ENCODE results near the gene RBM39. TPM values are rescaled to one million over a fixed set of nuclear protein-coding genes. Genes with fewer than 3 reads are reported as not detected.

RBM39 gene
- total and polyA plus RNA-seq, 2 of the 13 experiments (the other 11 are each of a cell fraction or from before 2014, with no cell fraction given) = 788 to 920 TPM

DNA sequence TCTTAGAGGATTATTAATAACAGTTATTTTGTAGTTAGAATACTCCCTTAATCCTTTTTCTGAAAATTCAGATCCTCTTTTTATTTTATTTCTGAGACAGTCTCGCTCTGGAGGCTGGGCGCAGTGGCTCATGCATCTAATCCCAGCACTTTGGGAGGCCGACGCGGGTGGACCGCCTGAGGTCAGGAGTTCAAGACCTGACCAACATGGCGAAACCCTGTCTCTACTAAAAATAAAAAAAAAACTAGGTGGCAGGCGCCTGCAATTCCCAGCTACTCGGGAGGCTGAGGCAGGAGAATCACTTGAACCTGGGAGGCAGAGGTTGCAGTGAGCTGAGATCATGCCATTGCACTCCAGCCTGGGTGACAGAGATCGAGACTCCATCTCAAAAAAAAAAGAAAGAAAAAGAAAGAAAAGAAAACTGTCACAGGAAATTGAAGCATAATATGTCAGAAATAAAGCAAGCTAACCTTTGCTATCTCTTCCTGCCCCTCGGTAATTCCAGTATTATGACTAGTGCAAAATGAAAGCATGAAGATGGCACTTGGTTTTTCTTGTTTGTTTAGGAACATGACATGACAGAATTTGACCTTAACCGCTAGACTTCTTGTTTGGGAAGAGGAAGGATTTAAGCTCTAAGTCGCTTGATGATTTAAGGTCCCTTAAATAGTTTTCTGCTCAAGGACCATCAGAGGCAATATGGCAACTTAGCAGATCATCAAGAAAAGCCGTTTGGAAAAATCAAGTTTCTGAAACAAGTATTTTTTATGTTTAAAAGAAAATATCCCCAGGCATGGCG lies 1.8 kb upstream of the RBM39 start (continued):
- TF ChIP-seq, protein P1, sequence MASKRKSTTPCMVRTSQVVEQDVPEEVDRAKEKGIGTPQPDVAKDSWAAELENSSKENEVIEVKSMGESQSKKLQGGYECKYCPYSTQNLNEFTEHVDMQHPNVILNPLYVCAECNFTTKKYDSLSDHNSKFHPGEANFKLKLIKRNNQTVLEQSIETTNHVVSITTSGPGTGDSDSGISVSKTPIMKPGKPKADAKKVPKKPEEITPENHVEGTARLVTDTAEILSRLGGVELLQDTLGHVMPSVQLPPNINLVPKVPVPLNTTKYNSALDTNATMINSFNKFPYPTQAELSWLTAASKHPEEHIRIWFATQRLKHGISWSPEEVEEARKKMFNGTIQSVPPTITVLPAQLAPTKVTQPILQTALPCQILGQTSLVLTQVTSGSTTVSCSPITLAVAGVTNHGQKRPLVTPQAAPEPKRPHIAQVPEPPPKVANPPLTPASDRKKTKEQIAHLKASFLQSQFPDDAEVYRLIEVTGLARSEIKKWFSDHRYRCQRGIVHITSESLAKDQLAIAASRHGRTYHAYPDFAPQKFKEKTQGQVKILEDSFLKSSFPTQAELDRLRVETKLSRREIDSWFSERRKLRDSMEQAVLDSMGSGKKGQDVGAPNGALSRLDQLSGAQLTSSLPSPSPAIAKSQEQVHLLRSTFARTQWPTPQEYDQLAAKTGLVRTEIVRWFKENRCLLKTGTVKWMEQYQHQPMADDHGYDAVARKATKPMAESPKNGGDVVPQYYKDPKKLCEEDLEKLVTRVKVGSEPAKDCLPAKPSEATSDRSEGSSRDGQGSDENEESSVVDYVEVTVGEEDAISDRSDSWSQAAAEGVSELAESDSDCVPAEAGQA (IDR thresholded peaks at IDR 0.05; ENCODE audit: low read depth) = no peak
- TF ChIP-seq, protein P1 (CRISPR knock-in tag; IDR thresholded peaks at IDR 0.05; ENCODE audit: borderline replicate concordance) = 0 out of 2 replicates have a peak, but pooled peaks have one; percentile 17
- TF ChIP-seq ZNF747 (CRISPR knock-in tag; IDR thresholded peaks at IDR 0.05; ENCODE audit: borderline replicate concordance) (no peak), FOXO1 (CRISPR knock-in tag; IDR thresholded peaks at IDR 0.05) (peak; percentile 10; the same call in 1 of the 2 replicates), KLF9 (CRISPR knock-in tag; IDR thresholded peaks at IDR 0.05; ENCODE audit: low read depth) (no peak), PHF5A (CRISPR knock-in tag; IDR thresholded peaks at IDR 0.05; ENCODE audit: low read depth, unreplicated experiment) (peak; percentile 12)
- TF ChIP-seq, protein P2, sequence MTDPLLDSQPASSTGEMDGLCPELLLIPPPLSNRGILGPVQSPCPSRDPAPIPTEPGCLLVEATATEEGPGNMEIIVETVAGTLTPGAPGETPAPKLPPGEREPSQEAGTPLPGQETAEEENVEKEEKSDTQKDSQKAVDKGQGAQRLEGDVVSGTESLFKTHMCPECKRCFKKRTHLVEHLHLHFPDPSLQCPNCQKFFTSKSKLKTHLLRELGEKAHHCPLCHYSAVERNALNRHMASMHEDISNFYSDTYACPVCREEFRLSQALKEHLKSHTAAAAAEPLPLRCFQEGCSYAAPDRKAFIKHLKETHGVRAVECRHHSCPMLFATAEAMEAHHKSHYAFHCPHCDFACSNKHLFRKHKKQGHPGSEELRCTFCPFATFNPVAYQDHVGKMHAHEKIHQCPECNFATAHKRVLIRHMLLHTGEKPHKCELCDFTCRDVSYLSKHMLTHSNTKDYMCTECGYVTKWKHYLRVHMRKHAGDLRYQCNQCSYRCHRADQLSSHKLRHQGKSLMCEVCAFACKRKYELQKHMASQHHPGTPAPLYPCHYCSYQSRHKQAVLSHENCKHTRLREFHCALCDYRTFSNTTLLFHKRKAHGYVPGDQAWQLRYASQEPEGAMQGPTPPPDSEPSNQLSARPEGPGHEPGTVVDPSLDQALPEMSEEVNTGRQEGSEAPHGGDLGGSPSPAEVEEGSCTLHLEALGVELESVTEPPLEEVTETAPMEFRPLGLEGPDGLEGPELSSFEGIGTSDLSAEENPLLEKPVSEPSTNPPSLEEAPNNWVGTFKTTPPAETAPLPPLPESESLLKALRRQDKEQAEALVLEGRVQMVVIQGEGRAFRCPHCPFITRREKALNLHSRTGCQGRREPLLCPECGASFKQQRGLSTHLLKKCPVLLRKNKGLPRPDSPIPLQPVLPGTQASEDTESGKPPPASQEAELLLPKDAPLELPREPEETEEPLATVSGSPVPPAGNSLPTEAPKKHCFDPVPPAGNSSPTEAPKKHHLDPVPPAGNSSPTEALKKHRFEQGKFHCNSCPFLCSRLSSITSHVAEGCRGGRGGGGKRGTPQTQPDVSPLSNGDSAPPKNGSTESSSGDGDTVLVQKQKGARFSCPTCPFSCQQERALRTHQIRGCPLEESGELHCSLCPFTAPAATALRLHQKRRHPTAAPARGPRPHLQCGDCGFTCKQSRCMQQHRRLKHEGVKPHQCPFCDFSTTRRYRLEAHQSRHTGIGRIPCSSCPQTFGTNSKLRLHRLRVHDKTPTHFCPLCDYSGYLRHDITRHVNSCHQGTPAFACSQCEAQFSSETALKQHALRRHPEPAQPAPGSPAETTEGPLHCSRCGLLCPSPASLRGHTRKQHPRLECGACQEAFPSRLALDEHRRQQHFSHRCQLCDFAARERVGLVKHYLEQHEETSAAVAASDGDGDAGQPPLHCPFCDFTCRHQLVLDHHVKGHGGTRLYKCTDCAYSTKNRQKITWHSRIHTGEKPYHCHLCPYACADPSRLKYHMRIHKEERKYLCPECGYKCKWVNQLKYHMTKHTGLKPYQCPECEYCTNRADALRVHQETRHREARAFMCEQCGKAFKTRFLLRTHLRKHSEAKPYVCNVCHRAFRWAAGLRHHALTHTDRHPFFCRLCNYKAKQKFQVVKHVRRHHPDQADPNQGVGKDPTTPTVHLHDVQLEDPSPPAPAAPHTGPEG (CRISPR knock-in tag; IDR thresholded peaks at IDR 0.05) = peak; percentile 37; the same call in 1 of the 2 replicates
- TF ChIP-seq, protein P3, sequence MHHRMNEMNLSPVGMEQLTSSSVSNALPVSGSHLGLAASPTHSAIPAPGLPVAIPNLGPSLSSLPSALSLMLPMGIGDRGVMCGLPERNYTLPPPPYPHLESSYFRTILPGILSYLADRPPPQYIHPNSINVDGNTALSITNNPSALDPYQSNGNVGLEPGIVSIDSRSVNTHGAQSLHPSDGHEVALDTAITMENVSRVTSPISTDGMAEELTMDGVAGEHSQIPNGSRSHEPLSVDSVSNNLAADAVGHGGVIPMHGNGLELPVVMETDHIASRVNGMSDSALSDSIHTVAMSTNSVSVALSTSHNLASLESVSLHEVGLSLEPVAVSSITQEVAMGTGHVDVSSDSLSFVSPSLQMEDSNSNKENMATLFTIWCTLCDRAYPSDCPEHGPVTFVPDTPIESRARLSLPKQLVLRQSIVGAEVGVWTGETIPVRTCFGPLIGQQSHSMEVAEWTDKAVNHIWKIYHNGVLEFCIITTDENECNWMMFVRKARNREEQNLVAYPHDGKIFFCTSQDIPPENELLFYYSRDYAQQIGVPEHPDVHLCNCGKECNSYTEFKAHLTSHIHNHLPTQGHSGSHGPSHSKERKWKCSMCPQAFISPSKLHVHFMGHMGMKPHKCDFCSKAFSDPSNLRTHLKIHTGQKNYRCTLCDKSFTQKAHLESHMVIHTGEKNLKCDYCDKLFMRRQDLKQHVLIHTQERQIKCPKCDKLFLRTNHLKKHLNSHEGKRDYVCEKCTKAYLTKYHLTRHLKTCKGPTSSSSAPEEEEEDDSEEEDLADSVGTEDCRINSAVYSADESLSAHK (CRISPR knock-in tag; IDR thresholded peaks at IDR 0.05; ENCODE audit: borderline replicate concordance) = no peak
- TF ChIP-seq, protein P4, sequence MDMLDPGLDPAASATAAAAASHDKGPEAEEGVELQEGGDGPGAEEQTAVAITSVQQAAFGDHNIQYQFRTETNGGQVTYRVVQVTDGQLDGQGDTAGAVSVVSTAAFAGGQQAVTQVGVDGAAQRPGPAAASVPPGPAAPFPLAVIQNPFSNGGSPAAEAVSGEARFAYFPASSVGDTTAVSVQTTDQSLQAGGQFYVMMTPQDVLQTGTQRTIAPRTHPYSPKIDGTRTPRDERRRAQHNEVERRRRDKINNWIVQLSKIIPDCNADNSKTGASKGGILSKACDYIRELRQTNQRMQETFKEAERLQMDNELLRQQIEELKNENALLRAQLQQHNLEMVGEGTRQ (IDR thresholded peaks at IDR 0.05; ENCODE audit: low read depth, low read length) = no peak
- TF ChIP-seq, protein P4 (CRISPR knock-in tag; IDR thresholded peaks at IDR 0.05; ENCODE audit: borderline replicate concordance) = no peak
